Activated CD4-positive, alpha-beta T cell treated with anti-CD3 and anti-CD28 coated beads for 4 hours (primary cell): ENCODE results near the gene ZBTB37.
A peak's percentile ranks its signal among the peaks of the same experiment; 100 is the strongest.
"Not testable (repeated sequence)": the region's sequence is repeated elsewhere in the genome, so short reads cannot be mapped to it uniquely, and the experiment has no call there.

Source experiments
- DNase-seq, 2 donors: peaks; one replicate each; pipeline ENCODE4 v3.0.0-alpha.2; 2020

Gene ZBTB37

GRCh38 chr1:173865468-173866164 is 2.6 kb upstream of the ZBTB37 start:
- DNase-seq = no peak

GRCh38 chr1:173866413-173867115 is 1.6 kb upstream of the ZBTB37 start:
- no peak for DNase-seq

- DNase-seq = peak in 1 of 2 donors; percentile 25
Measured at GRCh38 chr1:173867141-173867752, 933 bp upstream of the ZBTB37 start.

- DNase-seq = peak; percentile 100
Measured at GRCh38 chr1:173867753-173868265, 371 bp upstream of the ZBTB37 start, which contains the start of gene GAS5. GAS5 (minus strand) TSS chr1:173867989.

- DNase-seq = no peak
Measured at GRCh38 chr1:173869021-173869359, 810 bp downstream of the ZBTB37 start.

- DNase-seq = no peak
Measured at GRCh38 chr1:173870252-173871075, 2.3 kb downstream of the ZBTB37 start.

- DNase-seq = no peak
Measured at GRCh38 chr1:173871091-173871490, 2.9 kb downstream of the ZBTB37 start.

- DNase-seq = no peak
Measured at GRCh38 chr1:173871500-173871899, 3.3 kb downstream of the ZBTB37 start.

- no peak for DNase-seq
Measured at GRCh38 chr1:173876732-173877131, 8.6 kb downstream of the ZBTB37 start.

GRCh38 chr1:173878251-173878650 is 10.1 kb downstream of the ZBTB37 start:
- no peak for DNase-seq

- not testable (repeated sequence) for DNase-seq
Measured at GRCh38 chr1:173881117-173881516, 12.9 kb downstream of the ZBTB37 start.

- no peak for DNase-seq
Measured at GRCh38 chr1:173884701-173885100, 16.5 kb downstream of the ZBTB37 start.

- no peak for DNase-seq
Measured at GRCh38 chr1:173886746-173887611, 18.8 kb downstream of the ZBTB37 start.

GRCh38 chr1:173887627-173888026 is 19.4 kb downstream of the ZBTB37 start:
- DNase-seq = no peak

GRCh38 chr1:173888749-173889148 is 20.6 kb downstream of the ZBTB37 start:
- DNase-seq = no peak

GRCh38 chr1:173889885-173890284 is 21.7 kb downstream of the ZBTB37 start:
- DNase-seq = no peak

GRCh38 chr1:173893611-173894010 is 25.4 kb downstream of the ZBTB37 start:
- DNase-seq = no peak

GRCh38 chr1:173894189-173894588 is 26.0 kb downstream of the ZBTB37 start:
- no peak for DNase-seq

- no peak for DNase-seq
Measured at GRCh38 chr1:173900427-173900826, 32.2 kb downstream of the ZBTB37 start.

- DNase-seq = no peak
Measured at GRCh38 chr1:173900992-173901391, 32.8 kb downstream of the ZBTB37 start.

GRCh38 chr1:173903827-173904531 is 35.8 kb downstream of the ZBTB37 start:
- no peak for DNase-seq
